Cerebellar nuclear complex (tissue), 1 donor: ENCODE results near the gene PDGFRA.

Experiments used
- DNase-seq, 2 experiments: peaks; one replicate each; lab custom pipeline; 2025; lab: John Stamatoyannopoulos, UW

The PDGFRA gene

GRCh38 chr4:54255881-54256280 is 26.8 kb downstream of the PDGFRA start:
- DNase-seq: no peak

DNA sequence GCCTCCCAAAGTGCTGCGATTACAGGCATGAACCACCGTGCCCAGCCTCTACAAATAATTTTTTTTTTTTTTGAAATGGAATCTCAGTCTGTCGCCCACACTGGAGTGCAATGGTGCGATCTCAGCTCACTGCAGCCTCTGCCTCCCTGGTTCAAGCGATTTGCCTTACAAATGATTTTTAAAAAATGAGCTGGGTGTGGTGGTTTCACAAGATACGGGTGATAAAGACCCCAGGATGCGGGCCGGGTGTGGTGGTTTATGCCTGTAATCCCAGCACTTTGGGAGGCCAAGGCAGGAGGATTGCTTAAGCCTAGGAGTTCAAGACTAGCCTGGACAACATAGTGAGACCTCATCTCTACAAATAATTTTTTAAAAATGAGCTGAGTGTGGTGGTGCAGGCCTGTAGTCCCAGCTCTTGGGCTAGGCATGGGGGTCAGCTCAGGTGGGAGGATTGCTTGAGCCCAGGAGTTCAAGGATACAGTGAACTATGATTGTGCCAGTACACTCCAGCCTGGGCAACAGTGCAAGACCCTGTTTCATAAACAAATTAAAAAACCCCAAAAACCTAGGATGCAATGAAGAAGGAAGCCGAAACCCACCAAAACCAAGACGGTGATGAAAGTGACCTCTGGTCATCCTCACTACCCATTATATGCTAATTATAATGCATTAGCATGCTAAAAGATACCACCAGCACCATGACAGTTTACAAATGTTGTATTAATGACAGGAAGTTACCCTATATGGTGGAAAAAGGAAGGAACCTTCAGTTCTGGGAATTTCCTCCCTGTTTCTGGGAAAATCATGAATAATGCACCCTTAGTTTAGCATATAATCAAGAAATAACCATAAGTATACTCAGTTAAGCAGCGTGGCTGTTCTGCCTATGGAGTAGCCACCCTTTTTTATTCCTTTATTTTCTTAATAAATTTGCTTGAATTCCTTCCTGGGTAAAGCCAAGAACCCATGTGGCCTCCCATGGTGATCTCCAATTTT is 27.7 kb downstream of the PDGFRA start:
- DNase-seq: no peak

DNA sequence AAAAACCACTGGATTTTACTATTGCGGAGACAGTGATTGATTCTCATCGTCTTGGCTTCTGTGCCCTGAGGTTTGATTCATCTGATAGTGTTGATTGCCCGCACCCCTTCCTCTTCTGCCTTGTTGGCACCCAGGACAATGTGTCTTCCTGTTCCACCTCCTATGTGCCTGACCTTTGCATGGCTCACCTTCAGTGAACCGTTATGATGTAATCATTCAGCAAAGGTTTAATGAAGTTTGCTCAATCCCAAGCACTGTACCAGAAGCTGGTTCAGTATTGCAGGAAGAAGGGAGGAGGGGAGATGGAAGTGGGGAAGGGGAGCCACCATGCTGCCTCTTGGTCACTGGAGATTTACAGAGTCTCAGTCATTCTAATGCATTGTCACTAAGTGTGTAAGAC is 36.3 kb downstream of the PDGFRA start:
- DNase-seq: no peak

DNA sequence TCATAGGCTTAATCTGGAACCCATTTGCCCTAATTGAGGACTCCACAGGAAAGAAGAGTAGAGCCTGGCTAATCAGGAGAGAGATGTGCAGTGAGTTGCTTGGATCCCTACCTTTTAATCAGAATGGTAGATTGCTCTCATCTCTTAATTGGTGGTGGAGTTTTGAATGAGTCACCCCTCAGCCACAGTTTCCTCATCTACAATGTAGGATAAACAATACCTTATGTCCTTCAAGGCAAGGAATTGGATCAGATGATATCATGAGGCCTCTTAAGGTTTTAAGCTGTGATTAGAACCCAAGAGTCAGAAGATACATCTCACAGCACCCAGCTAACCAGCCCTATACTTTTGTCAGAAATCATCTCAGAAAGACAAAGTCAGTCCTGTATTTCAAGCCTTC is 39.1 kb downstream of the PDGFRA start:
- no peak for DNase-seq

DNA sequence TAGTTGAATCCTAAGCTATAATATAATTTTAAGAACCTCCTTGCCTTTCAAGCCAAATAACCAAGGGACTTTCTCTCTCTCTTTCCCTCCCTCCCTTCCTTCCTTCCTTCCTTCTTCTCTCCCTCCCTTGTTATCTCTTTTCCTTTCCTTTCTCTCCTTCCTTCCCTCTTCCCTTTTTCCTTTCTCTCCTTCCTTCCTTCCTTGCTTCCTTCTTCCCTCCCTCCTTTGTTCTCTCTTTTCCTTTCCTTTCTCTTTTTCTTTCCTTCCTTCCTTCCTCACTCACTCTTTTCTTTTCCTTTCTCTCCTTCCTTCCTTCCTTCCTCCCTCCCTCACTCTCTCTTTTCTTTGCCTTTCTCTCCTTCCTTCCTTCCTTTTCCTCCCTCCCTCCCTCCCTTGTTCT is 42.4 kb downstream of the PDGFRA start:
- DNase-seq: no peak

DNA sequence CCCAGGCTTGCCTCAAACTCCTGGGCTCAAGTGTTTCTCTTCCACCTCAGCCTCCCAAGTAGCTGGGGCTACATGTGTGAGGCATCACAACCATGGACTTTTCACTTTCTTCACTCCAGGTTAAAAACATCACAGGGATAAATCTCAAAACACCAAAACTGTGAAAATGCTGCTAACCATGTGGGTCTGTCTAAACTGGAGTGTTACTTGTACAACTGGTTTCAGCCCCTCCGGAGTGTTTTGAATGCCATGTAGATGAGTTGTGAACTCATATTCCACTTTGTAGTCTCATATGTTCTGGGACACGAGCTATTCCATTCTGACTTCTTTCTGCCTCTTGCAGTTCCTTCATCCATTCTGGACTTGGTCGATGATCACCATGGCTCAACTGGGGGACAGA is 43.0 kb downstream of the PDGFRA start:
- no peak for DNase-seq

DNA sequence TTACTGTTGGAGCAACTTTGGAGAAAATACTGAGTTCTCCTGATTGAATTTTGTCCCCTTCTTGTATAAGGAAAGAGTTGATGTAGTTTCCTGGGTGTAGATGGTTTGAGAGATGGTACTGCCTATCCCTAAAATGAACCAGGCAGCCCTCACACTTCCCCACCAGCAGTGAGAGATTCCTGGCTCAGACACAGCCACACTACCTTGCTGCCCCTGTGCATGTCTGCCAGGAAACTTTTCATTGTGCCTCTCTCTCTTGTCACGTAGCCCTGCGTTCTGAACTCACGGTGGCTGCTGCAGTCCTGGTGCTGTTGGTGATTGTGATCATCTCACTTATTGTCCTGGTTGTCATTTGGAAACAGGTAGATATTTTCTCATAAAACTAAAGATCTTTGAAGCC is 45.2 kb downstream of the PDGFRA start:
- DNase-seq: no peak

GRCh38 chr4:54274795-54275665 is 45.9 kb downstream of the PDGFRA start:
- no peak for DNase-seq

DNA sequence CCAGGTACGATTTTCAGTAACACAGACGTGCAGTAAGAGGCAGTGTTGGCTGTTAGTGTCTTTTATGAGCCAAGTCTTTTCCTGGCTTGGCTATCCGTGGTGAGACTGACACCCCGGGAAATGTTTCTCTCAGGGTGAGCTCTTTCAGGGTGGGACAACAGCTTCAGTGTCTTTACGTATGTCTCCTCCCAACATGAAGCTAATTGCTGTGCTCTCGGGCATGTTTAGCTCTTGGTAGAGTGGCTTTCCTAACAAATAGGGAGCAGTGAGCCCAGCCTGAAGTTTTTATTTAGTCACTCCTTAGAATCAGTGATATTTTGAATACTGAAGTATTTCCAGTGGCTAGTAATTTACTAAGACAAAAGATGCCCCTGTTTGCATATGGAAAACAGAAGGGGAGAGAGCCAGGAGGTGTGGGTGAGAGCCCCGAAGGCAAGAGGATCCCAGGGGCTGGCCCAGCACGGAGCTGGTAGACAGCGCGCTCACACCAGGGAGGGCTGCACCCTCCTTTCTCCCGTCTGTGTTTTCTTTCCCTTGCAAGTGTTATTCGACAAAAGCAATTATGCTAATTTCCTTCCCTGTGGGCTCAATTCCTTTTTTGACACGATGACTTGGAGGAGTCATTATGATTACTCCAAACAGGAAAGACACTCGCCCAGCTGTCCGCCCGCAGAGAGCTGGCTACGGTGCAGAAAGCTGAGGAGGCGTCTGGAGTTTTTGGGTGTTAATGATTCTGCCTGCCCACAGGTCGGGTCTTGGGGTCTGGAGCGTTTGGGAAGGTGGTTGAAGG is 47.7 kb downstream of the PDGFRA start:
- DNase-seq: no peak

- DNase-seq: no peak
Measured at GRCh38 chr4:54277691-54278090, 48.6 kb downstream of the PDGFRA start.

DNA sequence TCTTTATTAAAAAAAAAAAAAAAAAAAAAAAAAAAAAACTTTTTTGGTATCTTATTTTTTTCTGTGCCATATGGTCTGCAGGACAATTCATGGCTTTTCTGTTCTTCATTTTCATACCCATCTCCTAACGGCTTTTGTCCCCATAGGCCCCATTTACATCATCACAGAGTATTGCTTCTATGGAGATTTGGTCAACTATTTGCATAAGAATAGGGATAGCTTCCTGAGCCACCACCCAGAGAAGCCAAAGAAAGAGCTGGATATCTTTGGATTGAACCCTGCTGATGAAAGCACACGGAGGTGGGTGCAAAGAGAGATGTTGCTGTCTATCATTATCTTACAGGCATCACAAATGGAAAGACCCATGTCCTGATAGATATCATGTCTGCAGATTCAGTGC is 49.1 kb downstream of the PDGFRA start:
- no peak for DNase-seq

- no peak for DNase-seq
Measured at GRCh38 chr4:54281054-54281766, 52.1 kb downstream of the PDGFRA start.

DNA sequence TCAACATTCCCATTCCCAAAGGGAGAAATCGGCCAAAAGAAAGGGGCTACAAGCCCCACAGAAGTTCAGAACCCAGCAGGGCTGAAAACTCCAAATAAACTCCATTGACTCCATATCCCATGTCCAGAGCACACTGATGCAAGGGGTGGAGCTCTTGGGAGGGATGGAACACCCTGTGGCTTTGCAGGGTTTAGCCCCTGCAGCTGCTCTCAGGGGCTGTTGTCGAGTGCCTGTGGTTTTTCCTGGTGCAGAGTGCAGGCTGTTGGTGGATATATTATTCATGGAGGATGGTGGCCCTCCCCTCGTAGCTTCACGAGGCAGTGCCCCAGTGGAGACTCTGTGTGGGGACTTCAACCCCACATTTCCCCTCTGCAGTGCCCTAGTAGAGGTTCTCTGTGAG is 53.7 kb downstream of the PDGFRA start:
- no peak for DNase-seq

- DNase-seq: no peak
Measured at GRCh38 chr4:54289316-54289715, 60.2 kb downstream of the PDGFRA start.

GRCh38 chr4:54290980-54291379 is 61.9 kb downstream of the PDGFRA start:
- no peak for DNase-seq

GRCh38 chr4:54296548-54297203 is 67.6 kb downstream of the PDGFRA start:
- DNase-seq: no peak

DNA sequence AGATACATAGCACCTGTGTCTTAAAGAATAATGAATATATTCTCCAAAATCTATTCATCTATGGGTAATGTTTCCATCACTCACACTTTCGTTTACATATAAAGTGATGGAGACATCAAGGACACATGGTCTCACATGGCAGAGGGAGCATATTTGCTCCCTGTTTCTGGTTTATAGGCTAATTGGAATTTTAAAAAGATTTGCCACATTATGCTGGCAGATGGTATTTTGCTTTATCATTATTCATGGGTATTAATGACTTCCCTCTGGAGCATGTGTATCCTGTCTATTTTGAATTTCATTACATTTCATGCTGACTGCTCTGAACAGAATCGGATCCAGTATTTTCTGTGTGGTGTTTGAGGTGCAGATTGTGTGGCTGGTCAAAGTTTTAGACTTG is 79.0 kb downstream of the PDGFRA start:
- DNase-seq: no peak

DNA sequence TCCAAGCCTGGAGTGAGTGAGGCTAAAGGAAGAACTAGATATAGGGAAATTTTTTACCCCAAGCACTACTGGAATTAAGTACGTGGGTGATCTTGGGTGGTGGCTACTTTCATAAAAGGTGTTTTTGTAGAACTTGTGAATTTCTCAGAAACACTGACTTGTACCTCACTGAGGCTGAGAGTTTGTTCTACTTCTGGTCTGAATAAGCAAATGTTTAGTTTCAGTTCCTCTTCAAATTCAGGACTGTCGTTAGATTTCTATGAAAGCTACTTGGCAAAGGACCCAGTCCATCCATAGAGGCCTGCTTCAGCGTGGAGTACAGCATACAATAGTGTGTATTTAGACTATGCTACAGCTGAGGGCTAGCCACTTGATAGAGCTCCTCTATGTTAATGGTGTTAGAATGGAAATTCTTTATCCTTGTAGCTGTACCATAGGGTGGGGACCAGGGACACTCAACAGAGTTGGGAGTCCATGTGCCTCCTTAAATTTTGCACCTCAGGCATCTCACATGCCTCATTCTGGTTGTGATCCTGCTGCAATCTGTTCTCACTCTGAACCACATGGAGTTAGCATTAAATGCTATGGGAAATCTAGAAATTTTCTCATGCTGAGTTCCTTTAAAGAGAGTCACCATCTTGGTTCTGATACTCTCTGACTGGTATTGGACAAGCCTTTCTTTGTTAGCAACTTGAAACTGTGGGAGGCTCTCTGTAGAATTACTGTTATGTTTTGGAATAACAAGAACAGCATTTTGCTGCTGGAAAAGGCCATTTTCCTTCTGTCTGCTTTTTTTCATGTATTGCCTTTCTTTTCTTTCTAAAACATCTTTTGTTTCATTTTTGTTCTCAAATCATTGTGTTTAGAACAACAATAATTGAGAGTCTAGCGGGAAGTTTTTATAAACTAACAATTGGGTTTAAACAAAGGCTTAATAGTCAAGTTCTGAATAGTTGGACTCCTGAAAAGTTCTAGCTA is 86.8 kb downstream of the PDGFRA start:
- no peak for DNase-seq

GRCh38 chr4:54317690-54318089 is 88.6 kb downstream of the PDGFRA start:
- no peak for DNase-seq

- no peak for DNase-seq
Measured at GRCh38 chr4:54318904-54319303, 89.8 kb downstream of the PDGFRA start.
